Measurements from ENCODE around the gene DAGLB.

The DAGLB gene

DNA sequence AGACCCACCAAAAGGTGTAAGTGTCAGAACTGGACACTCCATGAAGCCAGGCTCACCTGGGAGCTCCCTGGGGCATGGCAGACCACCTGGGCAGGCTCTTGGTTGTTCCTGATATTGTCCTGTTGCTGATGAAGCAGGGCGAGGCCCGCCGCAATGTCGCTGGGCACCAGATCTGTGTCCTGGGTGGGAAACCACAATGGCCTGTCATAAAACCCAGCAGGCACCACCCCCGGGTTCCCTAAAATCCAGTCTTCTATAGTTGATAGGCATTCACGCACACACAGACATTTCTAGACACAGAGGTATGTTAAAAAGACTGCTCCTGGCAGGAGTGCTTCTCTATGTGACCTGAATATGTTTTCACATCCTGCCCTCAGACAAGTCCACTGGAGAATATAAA, 15.0 kb downstream of the DAGLB start:
- H3K4me3 ChIP-seq (ENCODE audit: low read depth, low read length) = no peak overlapping the region

DNA sequence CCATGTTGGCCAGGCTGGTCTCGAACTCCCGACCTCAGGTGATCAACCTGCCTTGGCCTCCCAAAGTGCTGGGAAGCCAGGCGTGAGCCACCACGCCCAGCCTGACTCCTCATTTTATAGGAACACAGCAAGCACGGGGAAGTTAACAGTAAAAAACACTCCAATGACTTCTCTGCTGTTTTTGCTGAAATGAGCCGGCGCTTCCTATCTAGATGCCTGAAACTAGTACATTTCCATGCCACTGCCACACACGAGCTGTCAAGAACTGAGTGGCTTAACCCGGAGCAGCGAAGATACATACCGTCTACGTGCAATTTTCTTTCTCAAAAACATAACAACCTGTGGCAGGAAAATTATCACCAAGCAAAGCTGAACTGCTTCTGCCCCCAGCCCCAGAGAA, 16.8 kb downstream of the DAGLB start:
- no peak overlapping the region for H3K4me3 ChIP-seq (ENCODE audit: low read depth, low read length)

DNA sequence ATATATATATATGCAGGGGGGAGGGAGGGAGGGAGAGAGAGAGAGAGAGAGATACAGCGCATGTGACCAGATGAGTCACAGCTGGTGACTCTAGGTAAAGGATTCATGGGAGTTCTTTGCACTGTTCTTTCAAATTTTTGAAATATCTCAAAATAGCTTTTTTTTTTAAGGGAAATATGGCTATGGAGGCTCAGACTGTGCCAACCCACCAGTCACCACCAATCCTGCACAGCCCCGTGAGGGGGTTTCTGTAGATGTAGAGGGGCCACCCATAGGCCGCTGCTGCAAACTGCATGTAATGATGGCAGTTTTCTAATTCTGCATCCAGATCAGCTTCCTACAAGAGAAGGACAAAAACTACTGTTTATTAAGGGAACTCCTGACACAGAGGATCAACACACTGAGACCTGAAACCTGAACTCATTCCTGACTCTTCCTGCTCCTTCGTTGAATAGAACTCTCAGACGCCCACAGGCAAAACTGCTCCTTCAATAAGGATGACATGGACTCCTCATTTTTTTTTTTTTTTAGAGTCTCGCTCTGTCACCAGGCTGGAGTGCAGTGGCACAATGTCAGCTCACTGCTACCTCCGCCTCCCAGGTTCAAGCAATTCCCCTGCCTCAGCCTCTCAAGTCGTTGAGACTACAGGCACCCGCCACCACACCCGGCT, 17.3 kb downstream of the DAGLB start:
- no peak overlapping the region for H3K4me3 ChIP-seq (ENCODE audit: low read depth, low read length)

DNA sequence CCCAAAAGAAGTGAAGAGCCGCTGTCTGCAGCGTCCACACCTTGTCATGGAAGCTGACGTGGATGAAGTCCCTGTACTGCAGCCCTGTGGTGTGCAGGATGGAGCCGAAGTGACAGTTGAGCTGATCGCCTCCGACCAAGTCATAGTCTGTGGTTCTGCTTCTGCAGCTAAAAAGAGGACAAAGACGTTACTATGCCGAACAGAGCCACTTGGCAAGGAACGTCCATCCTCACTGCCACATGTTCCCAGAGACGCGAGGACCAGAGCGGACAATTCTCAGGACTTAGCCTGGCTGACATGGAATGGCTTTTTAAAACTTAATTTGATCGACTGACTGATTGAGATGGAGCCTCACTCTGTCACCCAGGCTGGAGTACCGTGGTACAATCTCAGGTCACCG, 21.8 kb downstream of the DAGLB start:
- H3K4me3 ChIP-seq (ENCODE audit: low read depth, low read length) = no peak overlapping the region

DNA sequence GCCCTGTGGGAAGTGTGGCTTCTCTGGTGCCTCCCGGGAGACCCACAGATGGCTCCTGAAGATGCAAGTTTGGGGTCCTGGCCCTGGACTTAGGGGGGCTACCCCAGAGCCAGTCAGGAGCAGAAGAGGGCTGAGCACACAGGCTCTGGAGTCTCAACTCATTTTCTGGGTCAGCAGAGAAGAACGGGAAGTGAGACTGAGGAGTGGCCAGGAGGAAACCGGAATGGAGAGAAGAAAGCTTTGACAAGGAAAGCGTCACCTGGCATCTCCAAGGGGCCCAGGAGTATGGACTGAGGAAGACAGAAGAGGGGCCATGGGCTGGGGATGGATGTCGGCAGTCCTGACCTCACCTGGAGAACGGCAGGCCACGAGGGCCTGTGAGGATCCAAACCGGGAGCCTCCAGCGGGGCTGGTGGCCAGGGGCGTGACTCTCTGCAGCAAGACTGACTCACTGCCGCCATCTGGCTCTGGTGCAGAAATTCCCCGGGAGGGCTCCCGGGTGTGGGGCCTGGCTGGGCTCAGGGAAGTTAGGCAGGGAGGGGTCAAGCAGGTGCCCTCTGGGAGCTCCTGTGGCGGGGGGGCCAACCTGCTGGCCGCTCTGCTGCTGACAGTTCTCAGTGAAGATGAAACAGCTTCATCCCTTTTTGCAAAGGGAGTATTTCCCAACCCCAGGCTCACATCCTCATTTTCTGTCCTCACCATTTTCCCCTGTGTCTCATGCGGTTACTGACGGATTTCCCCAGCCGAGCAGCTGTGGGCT, 23.6 kb downstream of the DAGLB start:
- no peak overlapping the region for H3K4me3 ChIP-seq (ENCODE audit: low read depth, low read length)

DNA sequence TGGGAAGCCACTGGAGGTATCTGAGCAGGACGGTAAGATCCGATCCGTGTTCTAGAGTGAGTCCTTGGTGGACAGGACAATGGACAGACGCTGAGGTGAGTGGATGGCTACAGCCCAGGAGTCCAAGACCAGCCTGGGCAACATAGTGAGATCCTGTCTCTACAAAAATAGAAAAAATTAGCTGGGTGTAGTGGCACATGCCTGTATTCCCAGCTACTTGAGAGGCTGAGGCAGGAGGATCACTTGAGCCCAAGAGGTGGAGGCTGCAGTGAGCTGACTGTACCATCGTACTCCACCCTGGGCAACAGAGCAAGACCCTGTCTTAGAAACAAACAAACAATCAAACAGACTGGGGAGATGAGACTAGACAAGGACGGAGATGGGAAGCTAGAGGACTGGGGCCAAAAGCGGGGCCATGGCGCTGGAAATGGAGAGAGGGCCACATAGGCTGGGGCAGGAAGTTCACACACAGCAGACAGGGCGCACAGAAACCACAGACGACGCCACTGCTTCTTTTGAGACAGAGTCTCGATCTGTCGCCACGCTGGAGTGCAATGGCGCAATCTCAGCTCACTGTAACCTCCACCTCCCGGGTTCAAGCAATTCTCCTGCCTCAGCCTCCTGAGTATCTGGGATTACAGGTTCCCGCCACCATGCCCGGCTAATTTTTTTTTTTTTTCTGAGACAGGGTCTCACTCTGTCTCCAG, 24.7 kb downstream of the DAGLB start:
- no peak overlapping the region for H3K4me3 ChIP-seq (ENCODE audit: low read depth, low read length)

DNA sequence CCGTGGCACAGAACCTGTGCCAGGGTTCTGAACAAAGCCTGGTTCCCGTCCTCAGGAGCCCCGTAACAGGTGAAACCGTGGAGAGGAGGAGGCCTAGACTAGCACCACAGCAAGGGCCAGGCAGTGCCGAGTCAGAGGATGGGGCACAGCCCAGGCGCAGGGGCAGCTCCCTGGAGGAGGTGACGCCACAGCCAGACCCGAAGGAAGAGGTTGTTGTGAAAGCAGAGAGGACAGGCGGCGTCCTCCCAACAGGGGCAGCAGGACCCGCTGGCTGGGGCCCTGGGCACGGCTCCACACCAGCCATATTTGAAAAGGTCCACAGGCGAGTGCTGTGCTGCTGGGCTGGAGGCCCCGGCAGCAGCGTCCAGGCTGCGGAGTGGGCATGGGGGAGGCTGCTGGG, 25.7 kb downstream of the DAGLB start:
- H3K4me3 ChIP-seq (ENCODE audit: low read depth, low read length) = no peak overlapping the region

DNA sequence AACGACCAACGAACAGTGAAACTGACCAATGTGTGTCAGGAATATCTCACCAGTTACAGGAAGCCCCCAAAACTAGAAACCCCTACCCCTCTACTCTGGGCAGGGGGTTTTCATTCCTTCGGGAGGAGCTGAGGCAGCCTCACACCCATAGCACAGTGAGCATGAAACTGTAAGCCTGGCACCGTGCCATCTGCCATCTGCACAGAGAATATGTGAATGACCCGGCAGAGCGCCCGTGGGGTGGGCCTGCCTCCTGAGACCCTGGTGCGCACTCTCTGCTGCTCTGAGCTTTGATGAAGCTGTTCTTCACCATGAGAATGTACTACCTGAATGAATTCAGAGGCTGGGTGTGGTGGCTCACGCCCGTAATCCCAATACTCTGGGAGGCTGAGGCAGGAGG, 27.1 kb downstream of the DAGLB start:
- H3K4me3 ChIP-seq (ENCODE audit: low read depth, low read length) = no peak overlapping the region

DNA sequence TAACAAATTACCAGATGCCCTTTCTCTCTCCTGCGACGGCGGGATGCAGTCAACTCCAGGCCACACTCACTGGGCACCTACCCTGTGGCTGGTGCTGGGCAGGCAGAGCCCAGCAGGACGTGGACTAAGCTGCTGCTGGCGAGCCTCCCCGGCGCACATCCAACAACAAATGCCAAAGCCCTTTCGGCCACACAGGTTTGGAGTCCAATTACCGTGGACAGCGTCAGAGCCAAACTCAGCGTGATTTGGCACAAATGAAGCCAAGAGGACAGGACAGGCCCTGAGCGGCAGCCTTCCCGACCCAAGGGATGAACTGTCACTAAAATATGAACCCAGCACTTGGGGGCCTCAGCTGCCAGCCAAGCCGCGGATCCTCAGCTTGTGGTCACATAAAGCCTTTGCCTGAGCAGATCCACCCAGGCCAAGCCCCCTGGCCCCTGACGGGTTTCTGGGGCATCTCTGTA, 28.4 kb downstream of the DAGLB start:
- H3K4me3 ChIP-seq (ENCODE audit: low read depth, low read length) = no peak overlapping the region

DNA sequence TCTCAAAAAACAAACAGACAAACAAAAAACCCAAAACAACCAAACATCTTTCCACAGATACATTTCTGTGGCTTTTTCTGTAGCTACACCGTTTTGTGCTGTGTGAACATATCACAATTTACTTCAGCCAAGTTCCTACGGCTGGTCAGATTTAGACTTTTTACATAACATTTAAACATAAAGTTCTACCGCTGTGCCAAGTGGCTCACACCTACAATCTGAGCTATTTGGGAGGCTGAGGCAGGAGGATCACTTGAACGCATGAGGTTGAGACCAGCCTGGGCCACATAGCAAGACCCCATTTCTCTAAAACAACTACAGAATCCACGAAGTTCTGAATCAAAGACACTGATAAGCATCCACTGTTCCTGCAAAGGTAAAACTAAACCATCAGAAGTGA, 30.3 kb downstream of the DAGLB start:
- H3K4me3 ChIP-seq (ENCODE audit: low read depth, low read length) = no peak overlapping the region

DNA sequence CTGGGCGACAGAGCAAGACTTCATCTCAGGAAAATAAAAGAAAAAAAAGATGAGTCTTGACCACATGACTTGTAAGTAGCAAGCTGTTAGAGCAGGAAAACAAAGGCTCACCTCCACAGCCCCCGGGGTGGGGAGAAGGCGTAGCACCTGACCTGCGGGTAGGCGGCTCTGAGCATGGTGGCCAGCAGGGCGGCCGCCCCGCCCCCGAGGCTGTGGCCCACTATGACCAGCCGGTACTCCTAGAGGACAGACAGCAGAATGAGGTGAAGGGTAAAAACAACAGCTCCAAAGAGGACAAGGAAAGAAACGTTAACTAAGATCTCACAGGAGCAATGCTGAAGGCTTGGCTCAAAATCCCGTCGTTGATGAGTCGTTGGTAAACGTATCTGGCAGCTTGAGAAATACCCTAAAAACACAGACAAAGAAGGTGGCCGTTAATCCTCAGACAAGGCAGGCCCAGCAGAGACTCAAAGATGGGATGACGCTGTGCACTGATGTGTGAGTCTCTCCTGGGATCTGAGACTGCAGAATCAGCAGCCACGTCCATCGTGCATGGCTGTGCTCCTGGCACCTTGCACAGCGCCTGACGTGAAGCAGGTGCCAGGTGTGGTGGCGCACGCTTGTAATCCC, 31.1 kb downstream of the DAGLB start:
- H3K4me3 ChIP-seq (ENCODE audit: low read depth, low read length) = no peak overlapping the region

DNA sequence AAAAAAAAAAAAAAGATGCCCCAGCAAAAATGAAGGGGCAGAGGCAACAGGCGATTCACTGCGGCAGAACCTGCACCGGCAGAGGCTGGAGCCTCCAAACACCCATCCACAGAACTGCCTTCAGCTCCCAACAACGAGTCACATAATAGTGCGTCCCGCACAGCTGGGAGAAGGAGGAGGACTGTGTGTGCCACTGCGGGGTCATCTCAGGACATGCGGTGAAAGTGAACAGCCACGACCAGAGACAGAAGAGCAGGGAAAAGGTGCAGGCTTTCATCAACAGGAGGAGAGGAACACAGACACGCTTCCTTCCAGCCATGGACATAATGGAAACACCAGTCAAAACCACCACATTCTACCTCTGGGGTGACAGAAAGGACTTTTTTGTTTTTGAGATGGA, 34.1 kb downstream of the DAGLB start:
- no peak overlapping the region for H3K4me3 ChIP-seq (ENCODE audit: low read depth, low read length)

DNA sequence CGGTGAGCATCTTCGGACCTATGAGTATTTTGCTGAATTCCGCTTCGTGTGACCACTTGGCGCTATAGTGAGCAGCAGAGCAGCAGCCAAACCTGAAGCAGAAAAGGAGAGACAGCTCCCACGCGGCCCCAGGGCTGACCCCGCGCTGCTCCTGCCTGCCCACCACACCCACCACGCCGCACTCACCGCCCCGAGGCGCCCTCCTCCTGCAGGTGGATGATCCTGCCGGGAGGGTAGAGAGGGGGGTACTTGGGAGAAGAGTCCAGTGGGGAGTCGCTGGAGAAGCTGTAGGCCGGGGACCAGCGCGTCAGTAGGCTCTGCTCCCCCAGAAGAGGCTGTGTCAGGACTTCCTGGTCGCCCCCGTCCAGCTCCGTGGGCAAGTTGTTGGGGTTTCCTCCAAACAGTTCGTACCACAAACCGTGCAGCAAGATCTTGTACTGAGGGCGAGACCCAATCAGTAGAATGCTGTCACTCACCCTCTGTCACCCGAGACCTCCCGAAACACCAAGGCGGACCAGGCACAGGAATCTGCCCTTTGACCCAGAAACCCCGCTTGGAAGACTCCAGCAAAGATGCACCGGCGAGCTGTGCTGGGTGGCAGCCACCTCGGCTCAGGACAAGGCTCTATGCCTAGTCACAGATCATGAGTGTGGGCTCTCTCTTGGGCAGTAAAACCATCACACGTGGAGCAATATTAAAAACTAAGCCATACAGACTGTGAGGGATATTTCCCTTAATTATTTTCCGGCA, 37.6 kb downstream of the DAGLB start:
- no peak overlapping the region for H3K4me3 ChIP-seq (ENCODE audit: low read depth, low read length)

DNA sequence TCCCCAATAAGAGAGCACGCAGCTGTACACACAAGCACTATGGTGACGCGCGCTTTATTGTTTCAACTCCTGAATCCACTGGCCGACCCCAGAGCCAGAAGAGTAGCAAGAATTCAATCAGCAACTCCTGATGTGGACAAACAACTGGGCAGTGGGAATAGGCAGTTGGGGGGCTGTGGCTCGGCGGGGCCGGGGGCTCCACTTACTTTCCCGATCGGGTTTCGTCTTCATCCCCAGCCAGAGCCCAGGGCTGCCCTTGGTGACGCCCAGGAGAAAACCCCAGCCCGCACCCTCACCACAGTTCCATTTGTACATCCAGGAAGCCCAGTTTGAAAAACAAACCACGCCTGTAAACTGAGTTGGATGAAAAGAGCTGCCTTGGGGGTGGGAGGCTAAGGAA, 38.7 kb downstream of the DAGLB start:
- H3K4me3 ChIP-seq (ENCODE audit: low read depth, low read length) = no peak overlapping the region

DNA sequence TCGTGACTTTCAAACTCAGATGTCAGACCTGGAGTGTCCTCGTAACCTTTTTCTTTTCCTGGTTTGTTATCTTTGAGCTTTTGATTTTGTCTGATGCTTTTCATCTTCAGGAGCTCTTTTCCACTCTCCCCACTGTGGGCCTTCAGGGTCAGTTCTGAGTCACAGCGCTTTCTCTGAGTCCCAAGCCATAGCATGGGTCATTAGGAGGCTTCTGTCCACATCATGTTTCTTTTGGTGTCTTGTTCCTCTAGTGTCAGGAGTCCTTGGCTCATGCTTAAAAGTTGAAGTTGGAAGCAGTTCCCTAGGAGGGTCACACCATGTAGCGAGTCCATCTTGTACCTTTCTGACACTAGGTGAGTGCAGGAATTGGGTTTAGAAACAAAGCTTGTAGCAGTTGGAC, 40.3 kb downstream of the DAGLB start:
- no peak overlapping the region for H3K4me3 ChIP-seq (ENCODE audit: low read depth, low read length)

DNA sequence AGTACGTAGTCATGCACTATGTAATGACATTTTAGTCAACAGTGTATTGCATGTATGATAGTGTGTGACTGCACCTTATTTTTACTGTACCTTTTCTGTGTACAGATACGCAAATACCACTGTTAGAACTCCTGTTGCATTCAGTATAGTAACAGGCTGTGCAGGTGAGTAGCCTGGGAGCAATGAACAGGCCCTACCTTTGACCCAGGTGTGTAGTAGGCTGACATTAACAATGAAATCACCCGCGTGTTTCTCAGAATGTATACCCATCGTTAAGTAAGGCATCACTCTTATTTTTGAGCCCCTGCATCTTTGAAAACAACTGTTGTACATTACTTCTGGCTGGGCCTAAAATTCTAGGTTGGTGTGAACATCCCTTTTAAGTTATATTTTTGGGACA, 41.6 kb downstream of the DAGLB start:
- H3K4me3 ChIP-seq (ENCODE audit: low read depth, low read length) = no peak overlapping the region

DNA sequence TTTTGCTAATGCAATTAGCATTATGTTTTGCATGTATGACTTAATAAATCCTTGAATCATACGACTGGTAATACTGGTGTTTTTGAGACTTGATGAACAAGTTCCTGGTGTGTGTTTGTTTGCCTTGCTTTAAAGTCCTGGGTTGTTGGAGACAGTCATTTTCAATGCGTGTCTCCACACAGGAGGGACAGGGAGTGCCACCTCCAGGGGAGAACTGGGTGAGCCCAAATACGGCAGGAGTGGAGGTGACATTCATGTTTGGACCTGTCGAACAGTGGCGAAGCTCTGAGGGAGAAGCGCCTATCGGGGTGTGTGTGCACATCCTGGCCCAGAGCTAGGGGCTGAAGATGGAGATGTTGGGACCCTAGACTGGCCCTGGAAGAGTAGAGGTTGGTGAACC, 43.8 kb downstream of the DAGLB start:
- no peak overlapping the region for H3K4me3 ChIP-seq (ENCODE audit: low read depth, low read length)

DNA sequence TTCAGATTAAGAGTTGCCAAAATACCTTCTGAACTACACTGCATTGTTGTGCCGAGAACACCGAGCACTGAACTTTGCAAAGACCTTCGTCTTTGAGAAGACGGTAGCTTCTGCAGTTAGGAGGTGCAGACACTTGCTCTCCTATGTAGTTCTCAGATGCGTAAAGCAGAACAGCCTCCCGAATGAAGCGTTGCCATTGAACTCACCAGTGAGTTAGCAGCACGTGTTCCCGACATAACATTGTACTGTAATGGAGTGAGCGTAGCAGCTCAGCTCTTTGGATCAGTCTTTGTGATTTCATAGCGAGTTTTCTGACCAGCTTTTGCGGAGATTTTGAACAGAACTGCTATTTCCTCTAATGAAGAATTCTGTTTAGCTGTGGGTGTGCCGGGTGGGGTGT, 45.0 kb downstream of the DAGLB start:
- no peak overlapping the region for H3K4me3 ChIP-seq (ENCODE audit: low read depth, low read length)

DNA sequence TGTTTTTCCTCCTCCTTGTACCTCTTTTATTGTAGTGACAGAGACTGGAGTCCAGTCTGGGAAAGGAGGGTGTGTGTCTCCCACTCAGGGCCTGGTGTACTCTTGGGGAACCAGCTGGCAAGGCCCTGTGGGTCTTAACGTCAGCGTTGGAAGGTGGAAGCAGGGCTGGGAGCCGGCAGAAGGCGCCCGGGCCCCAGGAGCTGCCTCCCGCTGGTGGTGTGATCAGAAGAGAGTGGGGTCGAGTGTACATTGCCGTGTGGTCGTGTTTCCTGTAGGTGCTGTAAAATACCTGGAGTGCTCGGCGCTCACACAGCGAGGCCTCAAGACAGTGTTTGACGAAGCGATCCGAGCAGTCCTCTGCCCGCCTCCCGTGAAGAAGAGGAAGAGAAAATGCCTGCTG, 45.7 kb downstream of the DAGLB start:
- H3K4me3 ChIP-seq (ENCODE audit: low read depth, low read length) = no peak overlapping the region

DNA sequence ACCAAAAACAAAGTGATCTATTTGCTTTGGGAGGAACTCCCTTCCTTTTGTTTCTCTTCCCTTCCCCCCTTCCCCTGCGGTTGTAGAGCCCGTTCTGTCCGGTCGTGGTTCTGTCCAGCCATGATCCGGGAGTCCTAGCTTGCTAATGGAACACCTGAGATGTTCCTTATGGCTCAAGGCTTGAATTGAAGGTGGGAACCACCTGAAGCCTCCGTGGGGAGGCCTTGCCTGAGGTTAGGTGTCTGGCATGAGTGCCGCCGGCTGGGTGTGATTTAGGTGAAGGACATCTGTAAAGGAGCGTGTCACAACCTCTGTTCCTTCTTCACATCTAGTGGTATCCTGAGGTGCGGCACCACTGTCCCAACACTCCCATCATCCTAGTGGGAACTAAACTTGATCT, 46.2 kb downstream of the DAGLB start:
- H3K4me3 ChIP-seq (ENCODE audit: low read depth, low read length) = no peak overlapping the region
